C4-2B (cell line): ENCODE results near the gene DEF6.

Experiments used
- CTCF ChIP-seq: fragments of 450-650 bp; conservative IDR thresholded peaks from 2 replicates; pipeline ENCODE4 v1.5.1; 2017; ENCODE audit warnings: mild to moderate bottlenecking
- ZFX ChIP-seq: fragments of 450-650 bp; IDR thresholded peaks from 2 replicates; pipeline ENCODE4 v1.6.1; 2017

GRCh38 chr6:35280903-35281302 lies 16.7 kb upstream of the DEF6 start:
- TF ChIP-seq CTCF (no peak), ZFX (no peak)
